ENCODE results near the gene KRTAP10-5.
"Not testable (repeated sequence)": the region's sequence is repeated elsewhere in the genome, so short reads cannot be mapped to it uniquely, and the experiment has no call there.

The KRTAP10-5 gene

DNA sequence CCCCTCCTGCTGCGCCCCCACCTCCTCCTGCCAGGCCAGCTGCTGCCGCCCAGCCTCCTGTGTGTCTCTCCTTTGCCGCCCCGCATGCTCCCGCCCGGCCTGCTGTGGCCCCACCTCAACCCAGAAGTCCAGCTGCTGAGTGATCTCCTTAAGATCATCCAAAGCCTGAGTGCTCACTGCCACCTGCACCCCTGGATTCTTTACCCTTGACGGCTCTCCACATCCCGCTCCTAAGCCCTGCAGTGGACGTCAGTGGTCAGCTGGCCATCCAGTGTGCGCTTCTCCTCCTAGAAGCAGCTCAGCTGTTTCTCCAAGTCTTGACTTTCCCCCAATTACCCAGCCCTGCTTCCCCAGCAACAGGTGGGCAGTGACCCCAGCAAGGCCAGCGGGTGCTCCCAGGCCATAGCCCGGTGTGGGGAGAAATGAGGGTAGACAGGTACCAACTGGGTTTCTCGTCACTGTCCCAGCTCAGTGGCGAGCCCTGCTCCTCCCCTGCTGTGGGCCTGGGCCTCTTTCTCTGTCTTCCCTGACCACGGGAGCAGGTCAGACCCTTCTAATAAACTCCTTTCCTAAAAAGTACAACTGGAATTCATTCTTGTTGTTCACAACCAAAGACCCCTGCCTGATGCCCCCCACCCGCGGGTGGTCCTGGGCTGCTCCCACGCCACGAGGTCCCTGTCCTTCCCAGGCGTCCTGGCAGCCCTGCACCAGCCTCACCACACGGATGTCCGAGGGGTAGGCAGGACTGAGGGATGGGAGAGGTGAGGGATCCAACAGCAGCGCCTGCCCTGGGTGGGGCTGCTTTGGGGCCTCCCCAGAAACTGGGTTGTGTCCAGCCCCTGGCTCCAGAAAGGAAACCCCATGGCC, 21.4 kb upstream of the KRTAP10-5 start:
- H3K27me3 ChIP-seq: peaks cover 22% of the 10 kb centered on the region
- TF ChIP-seq, protein P1, sequence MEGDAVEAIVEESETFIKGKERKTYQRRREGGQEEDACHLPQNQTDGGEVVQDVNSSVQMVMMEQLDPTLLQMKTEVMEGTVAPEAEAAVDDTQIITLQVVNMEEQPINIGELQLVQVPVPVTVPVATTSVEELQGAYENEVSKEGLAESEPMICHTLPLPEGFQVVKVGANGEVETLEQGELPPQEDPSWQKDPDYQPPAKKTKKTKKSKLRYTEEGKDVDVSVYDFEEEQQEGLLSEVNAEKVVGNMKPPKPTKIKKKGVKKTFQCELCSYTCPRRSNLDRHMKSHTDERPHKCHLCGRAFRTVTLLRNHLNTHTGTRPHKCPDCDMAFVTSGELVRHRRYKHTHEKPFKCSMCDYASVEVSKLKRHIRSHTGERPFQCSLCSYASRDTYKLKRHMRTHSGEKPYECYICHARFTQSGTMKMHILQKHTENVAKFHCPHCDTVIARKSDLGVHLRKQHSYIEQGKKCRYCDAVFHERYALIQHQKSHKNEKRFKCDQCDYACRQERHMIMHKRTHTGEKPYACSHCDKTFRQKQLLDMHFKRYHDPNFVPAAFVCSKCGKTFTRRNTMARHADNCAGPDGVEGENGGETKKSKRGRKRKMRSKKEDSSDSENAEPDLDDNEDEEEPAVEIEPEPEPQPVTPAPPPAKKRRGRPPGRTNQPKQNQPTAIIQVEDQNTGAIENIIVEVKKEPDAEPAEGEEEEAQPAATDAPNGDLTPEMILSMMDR (IDR thresholded peaks at IDR 0.05): no peak
- H3K27ac ChIP-seq: no peak overlapping the region
- H3K36me3 ChIP-seq: no peaks in the 10 kb centered on the region
- no peak overlapping the region for H3K4me3 ChIP-seq (ENCODE audit: low read depth in 1 of 2, low read length in 1 of 2)
- H3K9me3 ChIP-seq: no peaks in the 10 kb centered on the region
- H3K4me1 ChIP-seq (ENCODE audit: control insufficient read depth in 1 of 2, insufficient read depth in 1 of 2, low read depth in 1 of 2, low read length in 1 of 2): no peaks in the 10 kb centered on the region

DNA sequence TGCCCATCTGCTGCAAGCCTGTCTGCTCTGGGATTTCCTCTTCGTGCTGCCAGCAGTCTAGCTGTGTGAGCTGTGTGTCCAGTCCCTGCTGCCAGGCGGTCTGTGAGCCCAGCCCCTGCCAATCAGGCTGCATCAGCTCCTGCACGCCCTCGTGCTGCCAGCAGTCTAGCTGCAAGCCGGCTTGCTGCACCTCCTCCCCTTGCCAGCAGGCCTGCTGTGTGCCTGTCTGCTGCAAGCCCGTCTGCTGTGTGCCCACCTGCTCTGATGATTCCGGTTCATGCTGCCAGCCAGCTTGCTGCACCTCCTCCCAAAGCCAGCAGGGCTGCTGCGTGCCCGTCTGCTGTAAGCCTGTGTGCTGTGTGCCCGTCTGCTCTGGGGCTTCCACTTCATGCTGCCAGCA, 20.7 kb upstream of the KRTAP10-5 start:
- H3K9me3 ChIP-seq; H3K4me1 ChIP-seq (ENCODE audit: control insufficient read depth in 1 of 2, insufficient read depth in 1 of 2, low read depth in 1 of 2, low read length in 1 of 2); H3K36me3 ChIP-seq; H3K4me3 ChIP-seq (ENCODE audit: low read depth in 1 of 2, low read length in 1 of 2); H3K27ac ChIP-seq: not testable (repeated sequence)
- H3K27me3 ChIP-seq: peaks cover 21% of the 10 kb centered on the region

- not testable (repeated sequence) for H3K4me1 ChIP-seq (ENCODE audit: control insufficient read depth in 1 of 2, insufficient read depth in 1 of 2, low read depth in 1 of 2, low read length in 1 of 2); H3K9me3 ChIP-seq; H3K4me3 ChIP-seq (ENCODE audit: low read depth in 1 of 2, low read length in 1 of 2); H3K27ac ChIP-seq; H3K36me3 ChIP-seq
- peaks cover 29% of the 10 kb centered on the region for H3K27me3 ChIP-seq
Measured at GRCh38 chr21:44600118-44600978, 19.9 kb upstream of the KRTAP10-5 start, which contains the start of gene KRTAP10-7. Gene KRTAP10-7 (plus strand): TSS chr21:44600597. CDS start chr21:44600622, 25 bp downstream.

DNA sequence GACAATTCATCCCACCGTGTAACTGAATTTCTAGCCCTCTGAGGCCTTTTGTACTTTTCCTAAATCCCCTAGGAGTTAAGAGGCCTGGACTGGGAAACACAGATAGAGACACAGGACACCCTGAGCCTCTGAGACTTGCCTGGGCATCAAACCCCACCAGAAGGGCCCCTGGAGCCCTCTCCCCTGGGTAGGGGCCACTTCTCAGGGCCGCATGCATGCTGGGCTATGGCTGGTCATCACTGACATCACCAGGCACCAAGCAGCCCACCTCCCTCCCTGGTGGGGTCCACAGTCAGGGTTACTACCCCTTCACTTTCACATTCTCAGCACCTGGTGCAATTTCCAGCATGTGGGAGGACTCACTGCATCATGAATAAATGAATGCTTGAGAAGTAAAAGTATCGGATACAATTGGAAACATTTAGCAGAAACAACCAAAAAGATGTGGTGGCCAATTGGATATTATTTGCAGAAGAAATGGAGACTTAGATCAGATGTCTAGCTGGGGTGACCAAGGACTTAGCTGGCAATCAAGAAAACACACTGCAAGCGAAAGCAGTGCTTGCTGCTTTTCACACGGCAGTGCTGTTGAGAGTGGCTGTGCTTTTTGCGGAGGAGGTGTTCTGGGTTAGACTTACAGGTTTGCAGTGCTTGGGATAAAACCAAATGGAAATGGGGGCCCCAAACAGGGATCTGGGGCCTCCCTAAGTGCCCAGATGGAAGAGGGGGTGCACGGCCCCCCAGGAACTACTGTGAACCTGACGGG, 19.0 kb upstream of the KRTAP10-5 start:
- Histone ChIP-seq H3K27me3 (peaks cover 31% of the 10 kb centered on the region), H3K36me3 (no peaks in the 10 kb centered on the region), H3K9me3 (no peaks in the 10 kb centered on the region), H3K4me3 (ENCODE audit: low read depth in 1 of 2, low read length in 1 of 2) (no peak overlapping the region), H3K27ac (no peak overlapping the region), H3K4me1 (ENCODE audit: control insufficient read depth in 1 of 2, insufficient read depth in 1 of 2, low read depth in 1 of 2, low read length in 1 of 2) (no peaks in the 10 kb centered on the region)
- TF ChIP-seq, protein P1 (IDR thresholded peaks at IDR 0.05): no peak

DNA sequence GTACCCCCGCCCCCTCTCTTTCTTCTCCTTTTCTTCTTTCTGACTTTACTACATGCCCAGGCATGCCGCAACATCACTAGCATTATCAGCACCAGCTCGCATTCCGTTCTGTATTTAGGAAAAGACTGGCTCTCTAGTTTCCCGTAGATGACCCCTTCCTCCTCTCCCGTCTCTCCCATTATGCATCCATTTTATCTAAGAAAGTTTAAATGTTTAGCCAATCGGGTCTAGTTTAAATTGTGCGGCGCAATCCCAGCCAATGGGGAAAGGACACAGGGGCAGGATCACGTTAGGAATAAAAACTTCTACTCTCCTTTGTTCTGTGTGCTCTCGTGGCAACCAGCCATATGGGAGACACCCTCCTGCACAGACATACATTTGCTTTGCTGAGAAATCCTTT, 17.7 kb upstream of the KRTAP10-5 start:
- Histone ChIP-seq H3K27ac (no peak overlapping the region), H3K4me1 (ENCODE audit: control insufficient read depth in 1 of 2, insufficient read depth in 1 of 2, low read depth in 1 of 2, low read length in 1 of 2) (no peaks in the 10 kb centered on the region), H3K4me3 (ENCODE audit: low read depth in 1 of 2, low read length in 1 of 2) (no peak overlapping the region), H3K27me3 (peaks cover 33% of the 10 kb centered on the region), H3K36me3 (no peaks in the 10 kb centered on the region), H3K9me3 (no peaks in the 10 kb centered on the region)
- TF ChIP-seq, protein P1 (IDR thresholded peaks at IDR 0.05): no peak

DNA sequence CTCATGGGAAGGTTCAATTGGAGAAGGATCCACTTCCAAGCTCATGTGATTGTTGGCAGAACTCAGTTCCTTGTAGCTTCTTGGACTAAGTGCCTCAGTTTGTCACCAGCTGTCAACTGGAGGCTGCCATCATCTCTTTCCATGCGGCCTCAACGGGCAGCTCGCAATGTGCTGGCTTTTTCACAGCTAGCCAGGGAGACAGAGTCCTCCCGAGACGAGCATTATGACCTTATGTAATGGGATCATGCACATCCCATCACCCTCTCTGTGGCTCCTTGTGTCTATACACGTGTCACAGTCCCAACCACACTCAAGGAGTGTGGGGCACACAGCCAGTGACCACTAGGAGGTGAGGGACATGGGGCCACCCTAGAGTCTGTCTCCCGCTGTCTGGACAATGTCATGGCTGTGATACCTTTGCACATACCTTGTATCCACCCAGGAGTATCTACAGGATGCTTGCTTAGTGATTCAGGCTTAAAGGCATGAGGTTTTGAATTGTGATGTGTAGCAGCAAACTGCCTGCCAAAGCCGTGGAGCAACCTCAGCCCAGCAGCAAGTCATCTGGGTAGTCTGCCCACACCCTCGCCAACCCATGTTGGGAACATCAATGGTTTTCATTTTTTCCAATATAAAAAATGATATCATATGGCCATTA, 15.8 kb upstream of the KRTAP10-5 start:
- Histone ChIP-seq H3K27me3 (peaks cover 41% of the 10 kb centered on the region), H3K4me3 (ENCODE audit: low read depth in 1 of 2, low read length in 1 of 2) (no peak overlapping the region), H3K9me3 (no peaks in the 10 kb centered on the region), H3K27ac (no peak overlapping the region), H3K4me1 (ENCODE audit: control insufficient read depth in 1 of 2, insufficient read depth in 1 of 2, low read depth in 1 of 2, low read length in 1 of 2) (no peaks in the 10 kb centered on the region), H3K36me3 (no peaks in the 10 kb centered on the region)
- TF ChIP-seq, protein P1 (IDR thresholded peaks at IDR 0.05): no peak

All from neutrophil (primary cell).